ENCODE data around the gene LYPLA2. TPM values are rescaled to one million over a fixed set of nuclear protein-coding genes. Genes with fewer than 3 reads are reported as not detected.

LYPLA2 gene
- total RNA-seq, 1 donor from 2014 or later: 86.4 TPM

DNA sequence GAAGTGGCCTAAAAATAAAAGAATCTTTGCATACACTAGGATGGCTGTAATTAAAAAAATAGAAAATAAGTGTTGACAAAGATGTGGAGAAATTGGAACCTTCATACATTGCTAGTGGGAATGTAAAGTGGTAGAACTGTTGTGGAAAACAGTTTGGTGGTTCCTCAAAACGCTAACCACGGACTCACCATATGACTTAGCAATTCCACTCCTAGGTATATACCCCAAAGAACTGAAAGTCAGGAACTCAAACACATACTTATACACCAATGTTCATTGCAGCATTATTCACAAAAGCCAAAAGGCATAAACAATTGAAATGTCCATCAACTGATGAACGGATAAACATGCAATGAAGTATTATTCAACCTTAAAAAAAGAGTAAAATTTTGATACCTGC lies 45.1 kb downstream of the LYPLA2 start:
- intact Hi-C loops (cut with micrococcal nuclease): no loop called here
- no peaks in the 10 kb centered on the region for H3K36me3 Mint-ChIP-seq (ENCODE audit: low read depth)

DNA sequence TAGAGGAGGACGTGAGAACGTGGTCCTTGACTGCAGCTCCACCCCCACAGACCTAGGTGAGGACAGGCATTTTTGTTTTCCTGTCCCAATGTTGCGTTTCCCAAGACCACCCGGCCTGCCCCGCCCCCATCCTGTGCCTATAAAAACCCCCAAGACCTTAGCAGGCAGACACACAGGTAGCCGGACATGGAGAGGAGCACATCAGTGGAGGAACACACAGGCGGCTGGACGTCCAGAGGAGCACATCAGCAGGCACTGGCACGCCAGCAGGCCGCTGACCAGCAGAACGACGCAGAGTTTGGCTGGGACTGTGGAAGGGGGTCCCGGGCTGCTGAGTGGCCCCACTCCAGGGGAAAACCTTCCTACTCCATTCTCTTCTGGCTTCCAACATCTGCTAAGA lies 47.0 kb downstream of the LYPLA2 start:
- peak overlapping the region; percentile 55 for H3K4me3 Mint-ChIP-seq (ENCODE audit: low read depth)
- no peak overlapping the region for H3K27ac Mint-ChIP-seq
- no peak for DNase-seq (ENCODE audit: low spot score)
- H3K36me3 Mint-ChIP-seq (ENCODE audit: low read depth): no peaks in the 10 kb centered on the region
- intact Hi-C loops (cut with micrococcal nuclease): no loop called here
- H3K9me3 Mint-ChIP-seq: no peaks in the 10 kb centered on the region
- peaks cover 7% of the 10 kb centered on the region for H3K27me3 Mint-ChIP-seq (ENCODE audit: low read depth)
- H3K4me1 Mint-ChIP-seq (ENCODE audit: low read depth): peaks cover 16% of the 10 kb centered on the region

More for the DNA sequence above, 45.1 kb downstream of the LYPLA2 start:
- H3K27me3 Mint-ChIP-seq (ENCODE audit: low read depth): peaks cover 8% of the 10 kb centered on the region
- H3K4me3 Mint-ChIP-seq (ENCODE audit: low read depth): no peak overlapping the region
- peaks cover 16% of the 10 kb centered on the region for H3K4me1 Mint-ChIP-seq (ENCODE audit: low read depth)
- H3K27ac Mint-ChIP-seq: no peak overlapping the region
- DNase-seq (ENCODE audit: low spot score): no peak
- no peaks in the 10 kb centered on the region for H3K9me3 Mint-ChIP-seq

DNA sequence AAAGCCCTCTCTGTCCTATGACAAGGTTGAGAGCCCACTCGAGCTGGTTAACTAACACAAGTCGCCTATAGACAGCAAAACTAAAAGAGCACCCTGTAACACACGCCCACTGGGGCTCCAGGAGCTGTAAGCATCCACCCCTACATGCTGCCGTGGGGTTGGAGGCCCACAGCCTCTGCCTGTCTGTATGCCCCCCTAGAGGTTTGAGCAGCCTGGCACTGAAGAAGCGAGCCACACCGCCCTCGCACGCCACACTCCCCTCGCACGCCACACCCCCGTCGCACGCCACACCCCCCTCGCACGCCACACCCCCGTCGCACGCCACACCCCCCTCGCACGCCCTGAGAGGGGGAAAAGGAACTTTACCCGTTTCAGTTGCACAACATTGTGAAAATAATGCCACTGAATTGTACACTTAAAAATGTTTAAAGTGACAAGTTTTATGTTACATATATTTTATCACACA lies 47.5 kb downstream of the LYPLA2 start:
- intact Hi-C loops (cut with micrococcal nuclease): no loop called here
- H3K9me3 Mint-ChIP-seq: no peaks in the 10 kb centered on the region
- H3K27ac Mint-ChIP-seq: no peak overlapping the region
- peaks cover 16% of the 10 kb centered on the region for H3K4me1 Mint-ChIP-seq (ENCODE audit: low read depth)
- peaks cover 7% of the 10 kb centered on the region for H3K27me3 Mint-ChIP-seq (ENCODE audit: low read depth)
- peak; percentile 61 for DNase-seq (ENCODE audit: low spot score)
- H3K36me3 Mint-ChIP-seq (ENCODE audit: low read depth): no peaks in the 10 kb centered on the region
- H3K4me3 Mint-ChIP-seq (ENCODE audit: low read depth): peak overlapping the region; percentile 55

DNA sequence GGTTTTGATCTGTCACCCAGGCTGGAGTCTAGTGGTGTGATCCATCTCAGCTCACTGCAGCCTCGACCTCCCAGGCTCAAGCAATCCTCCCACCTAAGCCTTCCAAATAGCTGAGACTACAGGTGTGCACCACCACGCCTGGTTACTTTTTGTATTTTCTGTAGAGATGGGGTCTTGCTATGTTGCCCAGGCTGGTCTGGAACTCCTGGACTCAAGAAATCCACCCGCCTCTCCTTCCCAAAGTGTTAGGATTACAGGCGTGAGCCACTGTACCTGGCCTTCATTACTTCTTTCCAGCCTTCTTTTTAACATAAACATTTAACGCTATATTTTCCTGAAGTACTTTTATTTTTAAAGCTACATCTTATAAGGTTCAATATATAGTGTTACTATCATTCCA lies 52.7 kb downstream of the LYPLA2 start:
- Mint-ChIP-seq H3K27ac (no peak overlapping the region), H3K4me1 (ENCODE audit: low read depth) (peaks cover under 1% of the 10 kb centered on the region), H3K9me3 (peaks cover 14% of the 10 kb centered on the region), H3K4me3 (ENCODE audit: low read depth) (no peak overlapping the region), H3K36me3 (ENCODE audit: low read depth) (peaks cover 22% of the 10 kb centered on the region), H3K27me3 (ENCODE audit: low read depth) (peaks cover 2% of the 10 kb centered on the region)
- intact Hi-C loops (cut with micrococcal nuclease): no loop called here
- no peak for DNase-seq (ENCODE audit: low spot score)

Other genes starting within 250 kb of the LYPLA2 start
- gene ID3, start 231.6 kb upstream of the LYPLA2 start, total RNA-seq: 24.7 and 26.9 TPM in 2 replicates
- gene RPL11, start 99.3 kb upstream of the LYPLA2 start, total RNA-seq: 1,169 and 1,221 TPM in 2 replicates
- 42.0 and 45.5 TPM in 2 replicates for gene ELOA, start 47.7 kb upstream of the LYPLA2 start, total RNA-seq
- 71.4 and 72.7 TPM in 2 replicates for gene PITHD1, start 12.7 kb upstream of the LYPLA2 start, total RNA-seq
- gene GALE, start 9.6 kb downstream of the LYPLA2 start, total RNA-seq: 57.8 and 62.1 TPM in 2 replicates
- 22.8 and 25.9 TPM in 2 replicates for gene HMGCL, start 34.3 kb downstream of the LYPLA2 start, total RNA-seq
- gene FUCA1, start 77.1 kb downstream of the LYPLA2 start, total RNA-seq: 3.3 and 4.0 TPM in 2 replicates
- 0.05 and 0.07 TPM in 2 replicates for gene CNR2, start 122.2 kb downstream of the LYPLA2 start, total RNA-seq
- gene PNRC2, start 168.7 kb downstream of the LYPLA2 start, total RNA-seq: 111 and 137 TPM in 2 replicates
- 213 and 217 TPM in 2 replicates for gene SRSF10, start 189.2 kb downstream of the LYPLA2 start, total RNA-seq

Measured in activated T-helper 2 cell treated with anti-CD3 and anti-CD28 coated beads, Interferon-gamma antibody, Interleukin-2, Interleukin-4, amounts not matched to agents 10 μg/mL and 5 μg/mL and 100 μg/mL, durations not matched to agents 14 hours and 24 hours and 36 hours (primary cell).